ENCODE results near the gene SHLD2.
"Not testable (repeated sequence)": the region's sequence is repeated elsewhere in the genome, so short reads cannot be mapped to it uniquely, and the experiment has no call there.

SHLD2 gene

DNA sequence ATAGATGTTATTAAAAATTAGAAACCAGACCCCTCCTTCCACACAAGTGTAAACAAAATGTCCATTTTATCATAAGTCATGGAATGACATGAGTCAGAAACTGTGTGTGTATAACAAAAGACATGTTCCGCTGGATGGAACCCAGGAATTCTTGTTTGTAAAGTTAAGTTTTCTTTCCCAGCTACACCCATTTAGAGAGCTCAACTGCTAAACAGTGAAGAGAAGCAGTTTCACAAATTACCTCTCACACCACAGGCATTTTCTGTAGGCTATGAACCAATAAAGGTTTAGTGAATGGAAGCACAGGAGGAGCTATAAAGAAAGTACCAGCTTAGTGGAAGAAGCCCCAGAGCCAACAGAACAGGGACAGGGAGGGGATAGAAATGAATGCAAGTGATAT, 12.8 kb upstream of the SHLD2 start:
- DNase-seq (ENCODE audit: extremely low spot score, insufficient read length, low read depth) = not testable (repeated sequence)

DNA sequence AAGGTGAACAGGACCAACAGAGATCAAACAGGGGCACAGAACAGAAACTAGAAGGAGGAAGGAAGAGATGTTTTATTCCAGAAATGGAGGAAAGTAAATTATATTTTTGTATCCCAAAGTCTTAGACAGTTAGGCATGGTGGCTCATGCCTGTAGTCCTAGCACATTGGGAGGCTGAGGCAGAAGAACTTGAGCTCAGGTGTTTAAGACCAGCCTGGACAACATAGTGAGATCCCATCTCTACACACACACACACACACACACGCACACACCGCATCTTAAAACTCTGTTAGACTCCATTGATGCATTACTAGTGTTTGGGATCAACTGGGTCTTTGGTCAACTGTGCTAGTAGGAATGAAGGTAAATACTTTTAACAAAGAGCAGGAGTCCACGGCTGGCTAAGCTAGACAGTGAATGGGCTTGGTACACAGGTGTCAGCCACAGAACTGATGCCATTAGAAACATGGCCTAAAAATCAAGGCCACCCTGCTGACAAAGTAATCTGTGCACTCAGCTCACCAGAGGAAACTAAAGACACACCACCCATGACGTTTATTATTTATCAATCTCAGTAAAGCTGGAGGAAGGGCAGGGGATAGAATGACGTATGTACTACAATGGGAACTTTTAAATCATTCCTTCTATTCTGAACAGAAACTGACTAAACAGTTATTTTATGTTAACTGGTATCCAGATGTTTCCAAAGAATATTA, 11.3 kb upstream of the SHLD2 start:
- FAIRE-seq; DNase-seq (ENCODE audit: extremely low spot score, insufficient read length, low read depth): not testable (repeated sequence)

More for the DNA sequence above, 12.8 kb upstream of the SHLD2 start:
- FAIRE-seq = not testable (repeated sequence)

DNA sequence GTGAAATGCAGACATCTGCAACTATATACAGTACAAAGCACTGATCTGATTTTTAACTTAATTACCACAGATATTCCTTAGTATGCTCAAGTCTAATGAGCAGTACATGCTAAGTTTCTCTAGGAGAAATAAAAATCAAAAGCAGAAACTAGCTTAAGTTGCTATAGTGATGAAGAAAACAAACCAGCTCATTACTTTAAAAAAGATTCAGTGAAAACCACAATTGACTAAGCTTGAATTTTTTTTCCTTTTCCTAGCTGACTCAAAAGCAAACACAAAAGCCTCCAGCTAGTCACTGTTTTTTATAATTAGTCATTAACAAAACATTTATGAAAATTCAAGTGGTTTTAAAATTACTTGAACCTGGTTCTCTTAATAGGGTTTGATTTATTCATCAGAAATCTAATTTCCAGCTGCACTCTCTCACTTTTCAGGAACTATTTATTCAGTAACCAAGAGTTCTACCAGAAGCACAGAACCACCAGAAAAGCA, 10.7 kb upstream of the SHLD2 start:
- not testable (repeated sequence) for FAIRE-seq; DNase-seq (ENCODE audit: extremely low spot score, insufficient read length, low read depth)

- no peak for FAIRE-seq
- DNase-seq (ENCODE audit: extremely low spot score, insufficient read length, low read depth) = no peak
Observed at GRCh38 chr10:87085537-87085936, 9.5 kb upstream of the SHLD2 start.

GRCh38 chr10:87089746-87090145, 5.3 kb upstream of the SHLD2 start:
- DNase-seq (ENCODE audit: extremely low spot score, insufficient read length, low read depth) (no peak), FAIRE-seq (no peak)

DNA sequence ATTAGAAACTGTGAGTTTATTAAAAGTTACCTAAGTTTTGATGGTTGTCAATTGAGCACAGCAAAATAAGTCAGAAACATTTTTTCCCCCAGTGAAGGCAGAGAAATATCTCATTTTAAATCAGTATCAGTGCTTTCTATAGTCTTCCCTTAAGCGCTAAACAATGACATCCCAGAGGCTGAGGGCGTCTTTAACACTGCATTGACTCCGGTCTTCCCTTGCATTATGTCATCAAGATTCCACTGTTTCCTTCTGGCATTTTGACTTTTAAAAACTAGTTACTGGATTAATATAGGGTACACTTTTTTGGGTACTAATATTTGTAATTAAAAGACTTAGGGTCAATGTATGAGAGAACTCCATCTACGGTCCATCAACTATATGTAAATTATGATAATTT, 4.2 kb upstream of the SHLD2 start:
- no peak for FAIRE-seq

DNA sequence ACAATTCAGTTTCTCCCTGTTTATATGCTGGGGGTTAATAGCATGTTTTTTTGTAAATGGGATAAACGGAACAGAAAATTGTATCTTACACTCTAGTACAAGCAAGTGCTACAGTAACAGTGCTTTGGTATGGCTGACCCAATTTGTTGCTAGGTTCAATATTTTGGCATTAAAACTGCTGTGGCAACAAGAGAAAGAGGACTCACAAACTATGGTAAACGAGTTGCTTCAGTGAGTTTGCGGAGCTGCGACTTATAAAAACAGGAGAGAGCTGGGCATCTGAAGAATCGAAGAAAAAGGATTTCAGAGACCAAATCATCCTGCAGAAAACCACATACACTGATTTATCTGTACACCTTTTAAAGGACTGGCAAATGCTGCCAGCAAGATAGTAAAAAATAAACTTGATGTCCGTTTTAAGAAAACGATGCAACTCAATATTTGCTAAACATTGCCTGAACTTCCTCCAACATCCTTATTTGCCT, 2.6 kb upstream of the SHLD2 start:
- DNase-seq (ENCODE audit: extremely low spot score, insufficient read length, low read depth) = no peak

More for the DNA sequence above, 4.2 kb upstream of the SHLD2 start:
- DNase-seq (ENCODE audit: extremely low spot score, insufficient read length, low read depth) = no peak

DNA sequence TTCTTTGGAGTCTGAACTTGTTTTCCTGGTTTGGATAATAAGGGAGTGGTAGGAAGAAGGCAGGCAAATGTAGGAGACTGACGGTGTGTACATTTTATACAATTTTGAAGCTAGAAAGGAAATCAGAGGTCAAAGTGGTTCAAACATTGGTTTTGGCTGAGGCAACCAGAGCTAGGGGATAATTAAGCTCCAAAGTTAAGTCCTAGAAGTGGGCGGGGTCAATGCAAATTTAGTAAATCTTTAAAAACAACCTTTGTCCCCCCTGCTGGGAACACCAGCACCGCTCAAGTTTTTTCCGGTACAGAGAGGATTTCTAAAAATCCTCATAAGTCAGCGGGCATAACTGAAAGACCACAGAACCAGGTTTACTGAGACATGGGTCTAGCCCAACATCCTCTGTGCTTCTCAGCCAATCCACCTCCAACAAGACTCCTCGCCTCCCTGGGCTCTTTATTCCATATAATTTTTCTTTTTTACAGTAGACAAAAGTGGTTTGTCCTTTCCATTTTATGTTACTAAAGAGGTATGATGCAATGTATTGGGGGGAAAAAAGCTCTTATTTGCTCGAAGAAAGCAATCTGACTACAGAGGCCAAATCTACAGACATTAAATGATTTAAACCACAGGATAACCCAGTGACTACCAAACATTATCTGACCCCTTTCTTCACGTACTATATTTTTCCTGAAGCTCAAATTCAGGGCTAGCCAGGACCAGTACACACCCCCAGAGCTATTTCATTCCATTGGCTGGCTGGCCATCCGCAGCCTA, 2.0 kb upstream of the SHLD2 start:
- DNase-seq (ENCODE audit: extremely low spot score, insufficient read length, low read depth) = no peak
- FAIRE-seq = peak; percentile 87

More for the DNA sequence above, 2.6 kb upstream of the SHLD2 start:
- FAIRE-seq = no peak

GRCh38 chr10:87093632-87094372, 1.2 kb upstream of the SHLD2 start:
- FAIRE-seq (no peak), DNase-seq (ENCODE audit: extremely low spot score, insufficient read length, low read depth) (peak; percentile 35)

DNA sequence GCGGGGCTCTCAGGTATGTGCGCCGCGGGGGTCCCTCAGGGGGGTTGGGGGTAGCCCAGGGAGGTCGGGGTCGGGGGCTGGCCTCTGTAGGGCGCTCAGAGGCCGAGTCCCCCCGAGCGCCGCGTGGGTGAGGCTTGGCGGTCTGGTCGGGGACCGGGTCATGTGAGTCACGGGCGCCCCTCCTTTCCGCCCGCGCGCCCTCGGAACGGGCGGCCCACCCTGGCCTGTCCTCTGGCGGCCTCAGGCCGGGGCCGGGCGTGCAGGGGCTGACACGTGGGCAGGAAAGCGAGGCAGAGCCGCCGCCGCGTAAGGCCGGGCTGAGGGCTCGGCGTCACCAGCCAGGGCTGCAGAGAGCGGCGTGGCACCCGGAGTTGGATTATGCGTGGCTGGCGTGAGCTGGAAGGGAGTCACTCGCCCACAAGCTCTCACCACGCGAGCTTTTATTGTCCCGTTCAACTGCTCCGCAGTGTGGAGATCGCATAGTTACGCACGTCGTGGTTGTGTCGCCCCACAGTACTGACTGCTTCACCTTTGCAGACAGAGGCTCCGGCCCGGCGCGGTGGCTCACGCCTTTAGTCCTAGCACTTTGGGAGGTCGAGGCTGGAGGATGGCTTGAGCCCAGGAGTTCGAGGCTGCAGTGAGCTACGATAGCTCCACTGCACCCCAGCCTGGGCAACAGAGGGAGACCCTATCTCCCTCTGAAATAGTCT, 385 bp downstream of the SHLD2 start:
- DNase-seq (ENCODE audit: extremely low spot score, insufficient read length, low read depth) = peak; percentile 58
- FAIRE-seq = peak; percentile 57

DNA sequence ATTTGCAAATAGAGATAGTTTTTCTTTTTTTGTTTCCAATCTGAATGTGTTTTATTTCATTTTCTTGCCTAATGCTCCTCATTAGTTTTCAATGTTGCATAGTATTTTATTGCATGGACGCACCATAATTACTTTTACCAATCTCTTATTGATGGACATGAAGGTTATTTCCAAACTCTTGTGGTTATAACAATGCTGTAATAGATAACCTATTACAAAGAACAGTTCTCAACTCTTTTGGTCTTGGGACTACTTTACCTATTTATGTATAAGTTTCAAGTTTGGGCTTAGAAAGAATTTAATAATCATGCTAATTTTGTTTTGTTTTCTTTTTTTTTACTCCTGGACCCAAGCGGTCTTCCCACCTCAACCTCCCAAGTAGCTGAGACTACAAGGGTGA, 7.0 kb downstream of the SHLD2 start:
- FAIRE-seq = no peak
- DNase-seq (ENCODE audit: extremely low spot score, insufficient read length, low read depth) = no peak

GRCh38 chr10:87104727-87105126, 9.7 kb downstream of the SHLD2 start:
- DNase-seq (ENCODE audit: extremely low spot score, insufficient read length, low read depth); FAIRE-seq: not testable (repeated sequence)

DNA sequence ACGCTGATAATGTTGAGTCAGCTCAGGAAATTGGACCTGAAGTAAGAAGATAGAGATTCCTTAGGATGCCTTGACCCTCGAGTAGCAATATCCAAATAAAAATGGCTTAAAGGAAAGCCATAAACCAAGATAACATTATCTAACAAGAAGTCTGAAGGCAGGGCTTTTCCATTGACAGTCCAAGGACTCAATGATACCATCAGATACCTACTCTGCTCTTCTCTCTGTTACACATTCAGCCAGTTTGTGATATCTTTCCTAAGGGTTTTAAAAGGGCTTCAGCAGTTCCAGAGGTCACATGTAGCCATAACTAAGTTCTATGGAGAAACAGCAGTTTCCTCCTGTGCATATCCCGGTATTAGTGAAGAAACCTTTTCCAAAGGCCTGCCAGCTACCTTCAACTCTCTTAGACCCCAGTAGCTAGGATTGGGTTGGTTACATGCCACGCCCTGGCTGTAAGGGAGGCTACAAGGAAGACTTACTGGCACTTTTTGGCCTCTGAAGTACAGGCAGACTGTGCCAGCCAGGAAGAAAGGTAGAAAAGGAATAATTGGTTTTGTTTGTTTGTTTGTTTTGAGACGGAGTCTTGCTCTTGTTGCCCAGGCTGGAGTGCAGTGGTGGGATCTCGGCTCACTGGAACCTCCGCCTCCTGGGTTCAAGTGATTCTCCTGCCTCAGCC, 10.6 kb downstream of the SHLD2 start:
- FAIRE-seq (no peak), DNase-seq (ENCODE audit: extremely low spot score, insufficient read length, low read depth) (no peak)

DNA sequence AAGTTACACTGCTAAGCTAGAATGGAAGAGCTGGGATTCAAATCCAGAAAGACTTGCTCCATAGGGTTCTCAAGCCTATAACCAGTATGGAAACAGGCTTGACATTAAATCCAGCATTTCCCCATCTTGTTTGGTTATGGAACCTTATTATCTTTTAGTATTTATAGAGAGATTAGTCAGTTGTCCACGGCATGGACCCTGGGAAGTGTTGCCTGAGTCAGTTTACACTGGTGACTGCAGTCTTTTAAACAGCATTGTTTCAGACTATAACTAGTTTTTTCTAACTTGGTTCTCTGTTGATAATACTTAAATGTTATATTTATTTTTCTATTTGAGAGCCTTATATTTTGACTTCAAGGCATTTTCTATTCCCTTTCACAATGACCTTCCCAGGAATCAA, 23.1 kb downstream of the SHLD2 start:
- DNase-seq (ENCODE audit: extremely low spot score, insufficient read length, low read depth); FAIRE-seq: not testable (repeated sequence)

DNA sequence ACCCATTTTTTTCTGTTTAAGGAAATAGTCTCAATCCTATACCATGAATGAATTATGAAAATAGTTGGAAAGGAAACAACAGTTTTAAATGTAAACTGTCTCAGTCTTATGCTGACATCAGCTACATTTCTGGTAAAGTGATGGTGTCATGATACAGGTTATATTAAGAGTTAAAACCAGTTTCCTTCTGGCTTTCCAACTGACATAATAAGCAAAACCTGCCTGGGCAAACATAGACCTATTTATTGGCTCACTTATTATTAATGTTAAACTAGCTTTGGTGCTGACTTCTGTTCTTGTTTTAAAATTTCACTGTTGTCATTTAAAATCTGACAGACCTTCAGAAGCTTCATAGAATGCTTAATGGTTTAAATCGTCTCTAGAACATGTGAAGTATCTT, 24.0 kb downstream of the SHLD2 start:
- not testable (repeated sequence) for DNase-seq (ENCODE audit: extremely low spot score, insufficient read length, low read depth); FAIRE-seq

DNA sequence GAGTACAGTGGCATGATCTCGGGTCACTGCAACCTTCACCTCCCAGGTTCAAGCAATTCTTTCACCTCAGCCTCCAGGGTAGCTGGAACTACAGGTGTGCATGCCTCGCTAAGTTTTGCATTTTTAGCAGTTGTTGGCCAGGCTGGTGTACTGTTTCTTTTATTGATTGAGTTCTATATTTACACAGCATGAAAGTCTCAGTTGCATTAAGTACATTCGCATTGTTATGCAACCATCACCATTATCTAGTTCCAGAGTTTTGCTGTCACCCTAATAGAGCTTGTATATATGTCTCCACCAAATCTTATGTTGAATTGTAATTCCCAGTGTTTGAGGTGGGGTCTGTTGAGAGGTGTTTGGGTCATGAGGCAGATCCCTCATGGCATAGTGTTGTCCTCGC, 28.3 kb downstream of the SHLD2 start:
- not testable (repeated sequence) for DNase-seq (ENCODE audit: extremely low spot score, insufficient read length, low read depth); FAIRE-seq

DNA sequence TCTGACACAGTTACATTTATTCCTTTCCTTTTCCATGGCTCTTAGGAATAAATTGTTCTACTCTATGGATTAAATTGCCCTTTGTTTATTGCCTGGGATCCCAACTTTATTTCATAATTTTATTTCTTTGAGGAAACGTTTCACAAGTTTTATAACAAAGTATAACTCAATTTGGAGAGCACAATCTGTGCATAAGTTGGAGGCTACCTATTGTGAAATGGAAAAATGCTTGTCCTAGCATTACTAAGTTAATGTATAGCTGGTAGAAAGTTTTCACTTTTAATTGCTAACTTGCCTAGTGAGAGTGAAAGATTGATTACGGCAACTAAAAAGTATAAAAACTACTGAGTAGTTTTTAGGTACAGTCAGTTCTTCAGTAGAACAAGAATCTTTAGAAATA, 32.0 kb downstream of the SHLD2 start:
- not testable (repeated sequence) for DNase-seq (ENCODE audit: extremely low spot score, insufficient read length, low read depth); FAIRE-seq

GRCh38 chr10:87127607-87128156, 32.7 kb downstream of the SHLD2 start:
- not testable (repeated sequence) for FAIRE-seq; DNase-seq (ENCODE audit: extremely low spot score, insufficient read length, low read depth)

DNA sequence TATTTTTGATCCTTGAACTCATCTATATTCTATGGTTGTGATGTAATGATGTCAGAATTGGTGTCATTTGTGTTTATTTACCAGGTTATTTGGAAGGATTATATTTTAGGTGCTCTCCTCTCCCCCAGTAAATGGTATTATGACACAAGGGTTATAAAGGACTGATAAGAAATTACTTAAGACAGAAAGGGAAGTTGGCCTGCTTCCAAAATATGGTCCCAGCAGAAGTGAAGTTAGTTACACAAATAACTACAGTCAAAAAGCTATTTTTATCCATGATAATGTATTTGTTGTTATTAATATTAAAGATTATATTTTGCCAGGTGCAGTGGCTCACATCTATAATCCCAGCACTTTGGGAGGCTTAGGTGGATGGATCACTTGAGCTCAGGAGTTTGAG, 37.2 kb downstream of the SHLD2 start:
- not testable (repeated sequence) for DNase-seq (ENCODE audit: extremely low spot score, insufficient read length, low read depth)

More for the DNA sequence above, 37.2 kb downstream of the SHLD2 start:
- FAIRE-seq = not testable (repeated sequence)
